Measurements from ENCODE around the gene KRAS.

Gene KRAS

DNA sequence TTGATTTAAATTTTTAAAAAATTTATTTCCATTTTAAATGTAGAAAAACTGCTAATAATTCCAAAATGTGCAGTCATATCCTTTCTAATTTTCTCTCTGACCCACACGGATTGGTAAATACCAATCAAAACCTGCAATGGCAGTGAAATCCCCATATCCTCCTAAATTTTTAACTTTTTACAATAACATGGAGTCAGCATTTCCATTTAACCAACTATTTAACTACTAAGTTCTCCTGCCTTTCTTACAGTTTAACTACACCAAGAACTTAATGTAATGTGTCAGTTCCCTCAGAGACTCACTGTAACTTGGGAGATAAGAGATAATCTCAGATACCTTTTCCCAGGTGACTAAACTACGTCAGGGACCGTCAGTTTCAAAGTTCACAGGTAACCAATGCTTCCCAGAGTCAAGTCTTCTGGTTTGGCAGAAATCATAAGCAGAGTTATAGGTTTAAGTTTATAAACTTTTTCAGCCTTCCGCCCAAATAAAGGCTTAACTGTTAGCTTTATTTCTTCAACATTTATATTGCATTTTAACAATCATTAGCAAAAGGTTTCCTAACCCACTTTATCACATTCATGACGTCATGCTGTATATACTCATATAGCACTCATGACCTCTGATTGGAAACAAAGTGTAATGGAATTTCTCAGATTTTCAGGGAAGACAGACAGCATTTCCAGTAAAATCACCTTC lies 7.6 kb downstream of the KRAS start:
- H3K4me3 ChIP-seq (ENCODE audit: low read depth, low read length): no peak overlapping the region
- no peak for TF ChIP-seq CTCF (IDR thresholded peaks at IDR 0.05; ENCODE audit: low read depth, low read length, missing control alignments)
- DNase-seq (ENCODE audit: low read depth): no peak

DNA sequence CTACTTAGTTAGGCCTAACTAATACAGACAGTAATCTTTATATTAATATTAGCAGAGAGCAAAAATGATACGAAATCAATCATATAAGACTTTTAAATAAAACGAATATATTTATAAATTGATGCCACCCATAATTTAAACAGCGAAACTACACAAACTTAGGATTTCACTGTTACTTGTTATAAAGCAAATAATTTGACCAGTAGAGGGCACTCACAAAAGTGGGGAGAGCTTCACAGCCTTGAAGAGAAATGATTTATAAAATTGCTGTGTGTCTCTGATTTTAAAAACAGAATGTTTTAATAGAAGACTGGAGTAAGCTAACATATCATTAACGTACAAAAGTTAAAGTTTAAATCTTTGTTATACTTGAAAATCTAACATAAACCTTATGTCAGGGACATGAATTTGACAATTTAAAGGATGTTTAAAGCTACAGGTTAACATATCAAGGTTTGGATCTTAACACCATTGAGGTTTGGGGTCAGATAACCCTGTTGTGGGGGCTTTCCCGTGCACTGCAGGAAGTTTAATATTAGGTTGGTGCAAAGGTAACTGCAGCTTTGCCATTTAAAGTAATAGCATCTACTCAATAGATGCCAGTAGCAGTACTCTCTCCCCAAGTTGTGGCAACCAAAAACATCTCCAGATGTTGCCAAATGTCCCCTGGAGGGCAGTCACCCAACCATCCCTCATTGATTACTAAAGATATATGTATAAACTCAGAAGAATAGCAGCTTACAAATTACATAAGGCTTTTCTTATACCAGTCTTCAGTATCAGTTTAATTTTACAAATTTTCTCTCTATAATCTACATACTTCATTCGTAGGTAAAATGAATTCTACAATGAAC lies 9.3 kb downstream of the KRAS start:
- no peak for DNase-seq (ENCODE audit: low read depth)
- peak; percentile 44 for TF ChIP-seq CTCF (IDR thresholded peaks at IDR 0.05; ENCODE audit: low read depth, low read length, missing control alignments)
- H3K4me3 ChIP-seq (ENCODE audit: low read depth, low read length): no peak overlapping the region

DNA sequence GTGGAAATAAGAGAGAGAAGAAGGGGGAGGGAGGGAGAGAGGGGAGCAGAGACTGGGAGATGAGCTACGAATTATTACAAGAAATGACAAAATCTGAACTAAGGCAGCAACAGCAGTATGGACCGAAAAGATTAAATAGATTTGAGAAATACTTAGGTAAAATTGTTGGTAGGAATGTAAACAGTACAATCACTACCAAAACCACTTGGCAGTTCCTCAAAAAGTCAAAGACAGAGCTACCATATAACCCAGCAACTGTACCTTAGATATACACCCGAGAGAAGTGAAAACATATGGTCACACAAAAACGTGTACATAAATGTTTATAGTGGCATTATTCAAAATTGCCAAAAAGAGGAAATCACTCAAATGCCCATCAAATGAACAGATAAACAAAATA lies 14.1 kb downstream of the KRAS start:
- no peak for TF ChIP-seq CTCF (IDR thresholded peaks at IDR 0.05; ENCODE audit: low read depth, low read length, missing control alignments)
- H3K4me3 ChIP-seq (ENCODE audit: low read depth, low read length): no peak overlapping the region
- no peak for DNase-seq (ENCODE audit: low read depth)

DNA sequence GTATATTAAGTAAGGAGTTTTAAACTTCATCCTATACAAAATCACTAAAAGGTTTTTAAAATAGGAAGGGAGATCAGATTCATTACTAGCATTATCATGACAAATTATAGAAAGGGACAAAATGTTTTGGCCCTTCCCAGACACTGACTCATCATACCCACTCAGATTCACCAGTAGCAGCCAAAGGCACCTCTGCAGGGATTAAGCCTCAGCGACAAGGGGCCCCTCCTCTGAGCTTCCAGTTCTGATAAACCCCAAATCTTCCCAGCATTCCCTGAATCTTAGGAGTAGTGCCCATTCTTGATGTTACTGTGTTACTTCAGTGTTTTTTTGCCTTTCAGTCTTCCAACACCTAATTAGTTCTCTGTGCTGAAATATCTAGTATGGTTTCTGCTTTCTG lies 14.5 kb downstream of the KRAS start:
- DNase-seq (ENCODE audit: low read depth): no peak
- no peak for TF ChIP-seq CTCF (IDR thresholded peaks at IDR 0.05; ENCODE audit: low read depth, low read length, missing control alignments)
- no peak overlapping the region for H3K4me3 ChIP-seq (ENCODE audit: low read depth, low read length)

- no peak overlapping the region for H3K4me3 ChIP-seq (ENCODE audit: low read depth, low read length)
- TF ChIP-seq CTCF (IDR thresholded peaks at IDR 0.05; ENCODE audit: low read depth, low read length, missing control alignments): no peak
- DNase-seq (ENCODE audit: low read depth): no peak
These were observed 37.4 kb downstream of the KRAS start for GRCh38 chr12:25213338-25213737.

- no peak for TF ChIP-seq CTCF (IDR thresholded peaks at IDR 0.05; ENCODE audit: low read depth, low read length, missing control alignments)
- DNase-seq (ENCODE audit: low read depth): no peak
- H3K4me3 ChIP-seq (ENCODE audit: low read depth, low read length): no peak overlapping the region
These were observed 42.2 kb downstream of the KRAS start for GRCh38 chr12:25208554-25208953.
